ENCODE measurements around the gene CD151. TPM values are rescaled to one million over a fixed set of nuclear protein-coding genes. Genes with fewer than 3 reads are reported as not detected.

The CD151 gene
- total and polyA plus RNA-seq, 7 donors: 84.4 to 436 (median 248) TPM

GRCh38 chr11:788009-788640 lies 44.6 kb upstream of the CD151 start:
- DNase-seq: no peak
- Histone ChIP-seq H3K27me3 (peaks cover 18 to 46% (median 22%) of the 10 kb centered on the region in 3 donors), H3K4me3 (no peak overlapping the region), H3K4me1 (peaks cover 0 to 15% (median 6%) of the 10 kb centered on the region in 4 donors), H3K36me3 (peaks cover 0 to 8% (median 2%) of the 10 kb centered on the region in 4 donors), H3K9me3 (no peaks in the 10 kb centered on the region), H3K27ac (no peak overlapping the region)
- WGBS, 2 donors: 37 to 57% methylated on average over 28 of the region's 28 CpGs
- TF ChIP-seq POLR2AphosphoS5 (IDR thresholded peaks at IDR 0.05): no peak
- no peak for TF ChIP-seq POLR2A (IDR thresholded peaks at IDR 0.05)
- no peak for TF ChIP-seq EP300 (IDR thresholded peaks at IDR 0.05)
- no peak for TF ChIP-seq CTCF (IDR thresholded peaks at IDR 0.05)
- intact Hi-C loops (cut with DNase I): no loop called here

GRCh38 chr11:788953-789940 lies 43.5 kb upstream of the CD151 start:
- Histone ChIP-seq H3K36me3 (peaks cover 0 to 12% (median 2%) of the 10 kb centered on the region in 4 donors), H3K27ac (no peak overlapping the region), H3K4me3 (no peak overlapping the region), H3K9me3 (no peaks in the 10 kb centered on the region), H3K4me1 (peaks cover 0 to 8% (median 3%) of the 10 kb centered on the region in 4 donors), H3K27me3 (peaks cover 18 to 46% (median 22%) of the 10 kb centered on the region in 3 donors)
- intact Hi-C loops (cut with DNase I): no loop called here
- TF ChIP-seq POLR2AphosphoS5 (IDR thresholded peaks at IDR 0.05) (no peak), POLR2A (IDR thresholded peaks at IDR 0.05) (no peak), CTCF (IDR thresholded peaks at IDR 0.05) (no peak), EP300 (IDR thresholded peaks at IDR 0.05) (no peak)
- WGBS, 2 donors: 21 to 37% methylated on average over 31 of the region's 31 CpGs
- no peak for DNase-seq

- 5 to 6% methylated on average over 44 of the region's 44 CpGs for WGBS, 2 donors
- TF ChIP-seq POLR2AphosphoS5 (IDR thresholded peaks at IDR 0.05) (no peak), CTCF (IDR thresholded peaks at IDR 0.05) (no peak), EP300 (IDR thresholded peaks at IDR 0.05) (no peak), POLR2A (IDR thresholded peaks at IDR 0.05) (no peak)
These were observed 42.8 kb upstream of the CD151 start, which contains the start of gene CEND1 for GRCh38 chr11:789943-790342. TSS of gene CEND1 (minus strand) at chr11:790090. CDS start at chr11:788576, 1,514 bp downstream.

GRCh38 chr11:790721-791564 lies 41.8 kb upstream of the CD151 start:
- H3K36me3 ChIP-seq: peaks cover 0 to 12% (median 2%) of the 10 kb centered on the region in 4 donors
- intact Hi-C loops (cut with DNase I): no loop called here
- H3K4me3 ChIP-seq: no peak overlapping the region
- peaks cover 18 to 46% (median 22%) of the 10 kb centered on the region in 3 donors for H3K27me3 ChIP-seq
- no peak for TF ChIP-seq EP300 (IDR thresholded peaks at IDR 0.05)
- TF ChIP-seq POLR2AphosphoS5 (IDR thresholded peaks at IDR 0.05): no peak
- no peak for TF ChIP-seq POLR2A (IDR thresholded peaks at IDR 0.05)
- WGBS, 2 donors: 68 to 76% methylated on average over 18 of the region's 18 CpGs
- no peaks in the 10 kb centered on the region for H3K9me3 ChIP-seq
- H3K4me1 ChIP-seq: peaks cover 0 to 22% (median 19%) of the 10 kb centered on the region in 4 donors
- DNase-seq: no peak
- H3K27ac ChIP-seq: no peak overlapping the region

More at GRCh38 chr11:789943-790342, 42.8 kb upstream of the CD151 start, which contains the start of gene CEND1:
- Histone ChIP-seq H3K27ac (no peak within 1 kb of the TSS), H3K27me3 (peaks cover 18 to 46% (median 22%) of the 10 kb centered on the region in 3 donors), H3K4me3 (no peak within 1 kb of the TSS), H3K9me3 (no peaks in the 10 kb centered on the region), H3K4me1 (peaks cover 0 to 12% (median 9%) of the 10 kb centered on the region in 4 donors), H3K36me3 (peaks cover 0 to 12% (median 2%) of the 10 kb centered on the region in 4 donors)
- intact Hi-C loops (cut with DNase I): no loop called here
- DNase-seq: no peak

Data from sigmoid colon (tissue), 7 donors.